ENCODE results near the gene FRS3. TPM values are rescaled to one million over a fixed set of nuclear protein-coding genes. Genes with fewer than 3 reads are reported as not detected.
A peak's percentile ranks its signal among the peaks of the same experiment; 100 is the strongest.

The FRS3 gene
- total RNA-seq, 4 donors from 2014 or later: 1.2 to 5.5 (median 2.4) TPM

DNA sequence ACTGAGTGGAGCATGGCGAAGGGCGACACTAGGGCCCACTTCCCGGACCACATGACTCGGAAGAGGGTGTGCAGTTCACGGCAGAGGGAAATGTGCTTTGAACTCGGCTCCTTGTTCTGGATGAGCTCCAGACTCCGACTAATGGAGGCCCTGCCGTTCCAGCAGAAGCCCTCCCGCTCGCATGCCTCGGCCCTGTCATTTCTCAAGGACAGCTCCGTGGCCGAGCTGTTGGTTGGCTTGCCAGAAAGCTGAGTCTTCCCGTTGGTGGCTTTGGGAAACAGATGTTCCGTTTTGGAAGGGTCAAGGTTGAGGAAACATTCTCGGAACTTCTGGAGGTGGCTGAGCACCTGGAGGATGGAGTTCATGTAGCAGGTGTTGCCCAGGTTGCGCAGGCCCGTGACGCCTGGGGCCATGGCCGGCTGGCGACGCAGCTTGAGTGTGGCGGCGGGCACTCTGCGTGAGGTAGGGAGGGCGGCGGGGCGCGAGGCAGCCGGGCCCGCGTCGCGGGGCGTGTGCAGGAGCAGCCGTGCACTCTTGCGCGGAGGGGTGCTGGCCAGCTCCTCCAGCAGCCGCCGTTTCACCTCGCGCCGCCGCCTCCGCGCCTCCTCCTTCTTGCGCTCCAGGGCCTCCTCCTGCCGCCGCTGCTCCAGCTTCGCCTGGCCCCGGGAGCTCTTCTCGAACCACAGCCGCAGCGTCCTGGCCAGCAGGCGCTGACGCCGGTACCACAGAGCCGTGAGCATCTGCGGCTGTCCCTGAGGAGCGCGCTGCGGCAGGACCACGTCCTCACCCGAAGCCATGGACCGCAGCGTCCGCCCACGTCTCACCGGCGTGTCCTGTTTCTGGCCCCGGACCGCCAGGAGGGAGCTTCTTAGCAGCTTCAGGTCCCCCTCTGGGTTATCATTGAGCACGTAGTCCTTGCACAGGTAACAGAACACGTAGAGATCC is 26.4 kb upstream of the FRS3 start:
- TF ChIP-seq, protein P1, sequence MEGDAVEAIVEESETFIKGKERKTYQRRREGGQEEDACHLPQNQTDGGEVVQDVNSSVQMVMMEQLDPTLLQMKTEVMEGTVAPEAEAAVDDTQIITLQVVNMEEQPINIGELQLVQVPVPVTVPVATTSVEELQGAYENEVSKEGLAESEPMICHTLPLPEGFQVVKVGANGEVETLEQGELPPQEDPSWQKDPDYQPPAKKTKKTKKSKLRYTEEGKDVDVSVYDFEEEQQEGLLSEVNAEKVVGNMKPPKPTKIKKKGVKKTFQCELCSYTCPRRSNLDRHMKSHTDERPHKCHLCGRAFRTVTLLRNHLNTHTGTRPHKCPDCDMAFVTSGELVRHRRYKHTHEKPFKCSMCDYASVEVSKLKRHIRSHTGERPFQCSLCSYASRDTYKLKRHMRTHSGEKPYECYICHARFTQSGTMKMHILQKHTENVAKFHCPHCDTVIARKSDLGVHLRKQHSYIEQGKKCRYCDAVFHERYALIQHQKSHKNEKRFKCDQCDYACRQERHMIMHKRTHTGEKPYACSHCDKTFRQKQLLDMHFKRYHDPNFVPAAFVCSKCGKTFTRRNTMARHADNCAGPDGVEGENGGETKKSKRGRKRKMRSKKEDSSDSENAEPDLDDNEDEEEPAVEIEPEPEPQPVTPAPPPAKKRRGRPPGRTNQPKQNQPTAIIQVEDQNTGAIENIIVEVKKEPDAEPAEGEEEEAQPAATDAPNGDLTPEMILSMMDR (IDR thresholded peaks at IDR 0.05): no peak
- ATAC-seq (ENCODE audit: low FRiP score): peak; percentile 14

DNA sequence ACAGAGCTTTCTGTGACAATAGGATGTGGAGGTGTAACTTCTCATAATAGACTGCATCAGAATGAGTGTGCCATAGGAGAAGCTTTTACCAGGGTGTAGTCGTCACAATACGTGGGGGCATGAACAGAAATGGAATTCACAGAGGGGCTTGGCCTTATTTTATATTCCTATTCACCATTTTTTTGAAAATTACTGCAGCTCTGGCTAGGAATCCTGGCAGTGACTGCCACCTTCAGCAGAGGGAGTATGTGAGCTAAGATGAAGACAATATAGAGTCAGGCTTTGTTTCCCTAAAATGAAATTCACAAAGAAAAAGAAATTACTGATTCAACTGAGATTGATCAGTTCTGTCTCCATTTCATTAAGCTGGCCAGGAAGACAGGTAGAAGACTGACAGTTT is 21.7 kb upstream of the FRS3 start:
- TF ChIP-seq, protein P1 (IDR thresholded peaks at IDR 0.05): no peak
- DNase-seq (ENCODE audit: low spot score) (no peak), ATAC-seq (ENCODE audit: low FRiP score) (no peak)

More for the DNA sequence above, 26.4 kb upstream of the FRS3 start:
- DNase-seq (ENCODE audit: low spot score): no peak

DNA sequence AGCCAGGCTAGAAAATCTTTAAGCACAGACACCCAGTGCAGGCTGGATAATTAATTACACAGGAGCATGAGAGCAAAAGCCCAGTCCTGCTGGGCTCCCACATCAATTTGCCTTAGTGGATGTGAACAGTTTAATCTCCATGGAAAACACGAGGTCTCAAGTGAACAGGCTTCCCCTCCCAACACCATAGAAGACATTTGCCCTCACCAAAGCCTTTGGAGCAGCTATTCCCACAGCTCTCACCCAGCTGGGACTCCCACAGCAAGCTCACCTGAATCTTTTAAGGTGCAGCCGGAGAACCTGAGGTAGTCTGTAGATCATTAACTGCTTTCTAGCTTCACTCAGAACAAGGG is 19.8 kb upstream of the FRS3 start:
- TF ChIP-seq, protein P1 (IDR thresholded peaks at IDR 0.05): no peak
- DNase-seq (ENCODE audit: low spot score) (no peak), ATAC-seq (ENCODE audit: low FRiP score) (no peak)

DNA sequence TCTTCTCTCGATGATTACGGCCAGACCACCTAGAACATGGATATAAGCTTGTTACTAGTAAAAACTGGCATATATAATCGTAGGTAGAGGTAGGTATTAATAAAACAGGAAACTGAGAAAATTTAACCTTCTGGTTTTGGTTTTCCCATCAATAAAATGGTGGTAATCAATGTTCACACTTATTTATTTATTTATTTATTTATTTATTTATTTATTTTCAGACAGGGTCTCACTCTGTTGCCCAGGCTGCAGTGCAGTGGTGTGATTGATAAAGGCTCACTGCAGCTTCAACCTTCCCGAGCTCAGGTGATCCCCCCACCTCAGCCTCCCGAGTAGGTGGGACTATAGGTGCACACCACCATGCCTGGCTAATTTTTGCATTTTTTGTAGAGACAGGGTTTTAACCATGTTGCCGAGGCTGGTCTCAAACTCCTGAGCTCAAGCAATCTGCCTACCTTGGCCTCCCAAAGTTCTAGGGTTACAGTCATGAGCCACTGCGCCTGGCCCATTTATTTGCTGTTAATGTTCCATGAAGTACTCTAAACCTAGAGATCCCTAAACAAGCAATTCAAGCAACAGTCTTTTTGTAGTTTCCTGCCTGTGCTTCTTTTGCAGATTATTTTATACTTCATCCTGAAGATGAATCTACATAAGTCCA is 19.3 kb upstream of the FRS3 start:
- TF ChIP-seq, protein P1 (IDR thresholded peaks at IDR 0.05): no peak
- ATAC-seq (ENCODE audit: low FRiP score) (no peak), DNase-seq (ENCODE audit: low spot score) (no peak)

DNA sequence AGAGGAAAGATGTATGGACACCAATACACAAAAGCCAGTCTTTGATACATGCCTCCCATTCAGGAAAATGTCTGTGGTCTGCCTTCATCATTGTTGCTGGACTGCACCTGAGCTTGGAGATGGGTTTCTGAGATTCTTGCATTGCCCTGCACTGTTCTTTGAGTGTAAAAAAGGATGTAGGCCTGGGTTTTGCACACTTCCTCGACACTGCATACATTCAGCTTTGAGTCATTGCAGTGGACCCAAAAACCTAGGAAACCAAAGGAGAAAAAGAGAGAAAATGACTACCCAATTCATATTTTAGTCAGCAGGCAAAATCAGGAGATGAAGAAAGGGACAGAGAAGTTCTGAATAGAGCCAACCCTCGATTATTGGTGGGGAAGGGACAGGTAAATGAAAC is 16.8 kb upstream of the FRS3 start:
- TF ChIP-seq, protein P1 (IDR thresholded peaks at IDR 0.05): no peak
- DNase-seq (ENCODE audit: low spot score) (no peak), ATAC-seq (ENCODE audit: low FRiP score) (no peak)

DNA sequence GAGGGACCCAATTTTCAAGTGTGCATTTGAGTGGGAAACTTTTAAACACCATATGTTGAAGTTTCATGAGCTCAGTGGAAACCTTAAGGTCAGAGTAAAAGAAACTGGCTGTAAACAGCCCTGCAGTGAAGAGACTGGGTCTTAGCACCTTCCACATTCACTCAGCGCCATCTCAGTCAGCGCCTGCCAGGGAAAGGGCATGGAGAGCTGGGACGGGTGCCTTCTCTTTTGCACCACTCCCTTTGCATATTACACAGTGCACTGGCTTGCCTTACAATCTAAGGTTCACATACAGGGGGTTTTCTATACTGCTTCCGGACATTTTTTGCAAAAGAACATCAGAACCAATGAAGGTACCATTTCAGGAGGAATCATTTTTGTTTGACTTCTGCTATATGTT is 12.3 kb upstream of the FRS3 start:
- ATAC-seq (ENCODE audit: low FRiP score) (no peak), DNase-seq (ENCODE audit: low spot score) (no peak)
- TF ChIP-seq, protein P1 (IDR thresholded peaks at IDR 0.05): no peak
